CD4-positive, alpha-beta memory T cell (primary cell): ENCODE data around the gene DUOXA1. TPM values are rescaled to one million over a fixed set of nuclear protein-coding genes. Genes with fewer than 3 reads are reported as not detected.

Experiments used
- CTCF ChIA-PET: fragments of 350-600 bp; sonication (Branson Sonifier 250); formaldehyde crosslinking; loops from one replicate; lab custom pipeline; 2021; ENCODE audit warnings: inconsistent platforms; ENCODE audit not compliant: partially characterized antibody; lab: Charles Lee
- POLR2A ChIA-PET: fragments of 350-600 bp; sonication (Branson Sonifier 250); formaldehyde crosslinking; loops from one replicate; lab custom pipeline; 2021; ENCODE audit not compliant: partially characterized antibody; lab: Charles Lee
- DNase-seq, 5 donors: peaks; one replicate each; pipeline versions ENCODE4 v3.0.0 to v3.0.0-alpha.2; 2020 to 2022; ENCODE audit warnings: mixed read lengths in 1 of 5
- H3K27ac ChIP-seq: one replicate; pipeline ENCODE4 v1.7.0; 2013; ENCODE audit warnings: low read depth, low read length
- H3K27me3 ChIP-seq: 2 replicates; pipeline ENCODE4 v1.7.0; 2013; ENCODE audit warnings: mild to moderate bottlenecking, low read length, moderate library complexity; ENCODE audit not compliant: insufficient read depth
- H3K36me3 ChIP-seq: 2 replicates; pipeline ENCODE4 v1.7.0; 2013; ENCODE audit warnings: mild to moderate bottlenecking, low read length, moderate library complexity; ENCODE audit not compliant: insufficient read depth
- H3K4me1 ChIP-seq: 2 replicates; pipeline ENCODE4 v1.7.0; 2013; ENCODE audit warnings: mild to moderate bottlenecking, low read length, moderate library complexity; ENCODE audit not compliant: insufficient read depth
- H3K4me3 ChIP-seq, 2 donors: one replicate each; pipeline ENCODE4 v1.7.0; 2013; ENCODE audit warnings: low read length in 2 of 2, mild to moderate bottlenecking in 1 of 2
- H3K9me3 ChIP-seq, 2 donors: one replicate each; pipeline ENCODE4 v1.7.0; 2013; ENCODE audit warnings: low read length in 2 of 2, control low read depth in 1 of 2; ENCODE audit not compliant: control insufficient read depth in 1 of 2
- H3K27ac Mint-ChIP-seq, 7 donors: one replicate each; pipeline ENCODE4 v1.8.0; 2020 to 2021; ENCODE audit warnings: mixed read lengths in 7 of 7, mild to moderate bottlenecking in 6 of 7, inconsistent platforms in 3 of 7, moderate library complexity in 3 of 7
- H3K27me3 Mint-ChIP-seq, 2 donors: one replicate each; pipeline ENCODE4 v1.8.0; 2020 to 2021; ENCODE audit warnings: mixed read lengths in 2 of 2
- H3K36me3 Mint-ChIP-seq, 2 donors: one replicate each; pipeline ENCODE4 v1.8.0; 2020 to 2021; ENCODE audit warnings: mixed read lengths in 2 of 2, inconsistent platforms in 1 of 2, mild to moderate bottlenecking in 1 of 2
- H3K4me1 Mint-ChIP-seq, 4 donors: one replicate each; pipeline ENCODE4 v1.8.0; 2020 to 2021; ENCODE audit warnings: mixed read lengths in 4 of 4, mild to moderate bottlenecking in 1 of 4
- H3K4me3 Mint-ChIP-seq, 8 donors: one replicate each; pipeline ENCODE4 v1.8.0; 2020 to 2021; ENCODE audit warnings: mixed read lengths in 8 of 8, mild to moderate bottlenecking in 7 of 8, moderate library complexity in 6 of 8, inconsistent platforms in 3 of 8
- H3K9me3 Mint-ChIP-seq, 8 donors: one replicate each; pipeline ENCODE4 v1.8.0; 2020 to 2021; ENCODE audit warnings: mixed read lengths in 8 of 8, mild to moderate bottlenecking in 5 of 8, inconsistent platforms in 3 of 8, moderate library complexity in 1 of 8
- intact Hi-C: fragments of 100-400 bp; cut with micrococcal nuclease; formaldehyde crosslinking; loops from one replicate; pipeline ENCODE4 v1.15.1; 2023
- polyA plus RNA-seq, 2 donors: library from polyadenylated mRNA; unstranded; fragments of 300-500 nt; fragmentation: Illumina TruSeq; gene quantifications; one replicate each; pipeline ENCODE4 v1.2.3, GENCODE V29; 2021
- total RNA-seq, 2 experiments: library from RNA; stranded (reverse); gene quantifications; one replicate each; pipeline ENCODE4 v1.2.3, GENCODE V29; 2021

The DUOXA1 gene
- total and polyA plus RNA-seq, 4 experiments from 2014 or later = 0.23 to 0.97 TPM; not detected in 2

- Histone ChIP-seq H3K4me1 (peaks cover 11% of the 10 kb centered on the region), H3K9me3 (no peaks in the 10 kb centered on the region), H3K36me3 (no peaks in the 10 kb centered on the region), H3K27me3 (peaks cover 30% of the 10 kb centered on the region), H3K27ac (no peak overlapping the region), H3K4me3 (no peak overlapping the region)
- Mint-ChIP-seq H3K36me3 (no peaks in the 10 kb centered on the region), H3K4me1 (peaks cover 4 to 25% (median 14%) of the 10 kb centered on the region in 4 donors), H3K9me3 (peaks cover 0 to 2% (median 0%) of the 10 kb centered on the region in 8 donors), H3K27me3 (peaks cover 33 to 41% of the 10 kb centered on the region in 2 donors), H3K27ac (peak overlapping the region in 1 of 7 donors; percentile 71), H3K4me3 (peak overlapping the region in 1 of 8 donors; percentile 21)
- ChIA-PET CTCF (interaction anchor here (1.2 to 3.3 kb wide), 3 partner anchors 9 to 15 kb away, joined by 4 to 12 read pairs (median 9); no protein-coding TSS in a partner anchor), POLR2A (no interaction called here)
- no peak for DNase-seq
- intact Hi-C loops = no loop called here
Observed at GRCh38 chr15:45133561-45133920, 3.9 kb upstream of the DUOXA1 start.

GRCh38 chr15:45132844-45133560, 3.3 kb upstream of the DUOXA1 start:
- DNase-seq = no peak
- no peaks in the 10 kb centered on the region for H3K36me3 Mint-ChIP-seq

GRCh38 chr15:45131510-45131909, 1.8 kb upstream of the DUOXA1 start:
- intact Hi-C loops = no loop called here
- Mint-ChIP-seq H3K4me3 (no peak overlapping the region), H3K9me3 (peaks cover 0 to 4% (median 0%) of the 10 kb centered on the region in 8 donors), H3K36me3 (no peaks in the 10 kb centered on the region), H3K4me1 (peaks cover 4 to 22% (median 16%) of the 10 kb centered on the region in 4 donors), H3K27ac (no peak overlapping the region), H3K27me3 (peaks cover 41 to 47% of the 10 kb centered on the region in 2 donors)
- no peak overlapping the region for H3K4me3 ChIP-seq
- H3K36me3 ChIP-seq = no peaks in the 10 kb centered on the region
- peaks cover 11% of the 10 kb centered on the region for H3K4me1 ChIP-seq
- no peak overlapping the region for H3K27ac ChIP-seq
- H3K27me3 ChIP-seq = peaks cover 39% of the 10 kb centered on the region
- CTCF ChIA-PET = interaction anchor here (1.8 to 3.0 kb wide), 2 partner anchors 13 to 145 kb away, joined by 5 to 19 read pairs; no protein-coding TSS in a partner anchor
- H3K9me3 ChIP-seq = no peaks in the 10 kb centered on the region
- no peak for DNase-seq
- POLR2A ChIA-PET = interaction anchor here (0.9 kb wide), 1 partner anchor 18 kb away, joined by 3 read pairs; no protein-coding TSS in a partner anchor

More at GRCh38 chr15:45132844-45133560, 3.3 kb upstream of the DUOXA1 start:
- intact Hi-C loops = no loop called here
- Histone ChIP-seq H3K4me1 (peaks cover 11% of the 10 kb centered on the region), H3K4me3 (no peak overlapping the region), H3K27me3 (peaks cover 35% of the 10 kb centered on the region), H3K9me3 (no peaks in the 10 kb centered on the region), H3K27ac (no peak overlapping the region), H3K36me3 (no peaks in the 10 kb centered on the region)
- H3K9me3 Mint-ChIP-seq = peaks cover 0 to 4% (median 0%) of the 10 kb centered on the region in 8 donors
- no peak overlapping the region for H3K4me3 Mint-ChIP-seq
- ChIA-PET CTCF (interaction anchor here (0.8 to 3.3 kb wide), 4 partner anchors 8 to 15 kb away, joined by 3 to 12 read pairs (median 6); no protein-coding TSS in a partner anchor), POLR2A (no interaction called here)
- peak overlapping the region in 1 of 7 donors; percentile 71 for H3K27ac Mint-ChIP-seq
- H3K4me1 Mint-ChIP-seq = peaks cover 4 to 25% (median 16%) of the 10 kb centered on the region in 4 donors
- peaks cover 39 to 44% of the 10 kb centered on the region in 2 donors for H3K27me3 Mint-ChIP-seq

- Mint-ChIP-seq H3K4me3 (peak overlapping the region in 5 of 8 donors; percentile 5 to 54 (median 46)), H3K9me3 (peaks cover 0 to 4% (median 0%) of the 10 kb centered on the region in 8 donors), H3K27ac (no peak overlapping the region), H3K27me3 (peaks cover 45 to 52% of the 10 kb centered on the region in 2 donors), H3K36me3 (no peaks in the 10 kb centered on the region), H3K4me1 (peaks cover 0 to 16% (median 11%) of the 10 kb centered on the region in 4 donors)
- no peaks in the 10 kb centered on the region for H3K9me3 ChIP-seq
- H3K27me3 ChIP-seq = peaks cover 39% of the 10 kb centered on the region
- intact Hi-C loops = no loop called here
- POLR2A ChIA-PET = interaction anchor here (0.9 to 1.2 kb wide), 2 partner anchors 12 to 19 kb away, joined by 3 read pairs; no protein-coding TSS in a partner anchor
- no peaks in the 10 kb centered on the region for H3K36me3 ChIP-seq
- H3K4me3 ChIP-seq = no peak overlapping the region
- DNase-seq = no peak
- peaks cover 4% of the 10 kb centered on the region for H3K4me1 ChIP-seq
- H3K27ac ChIP-seq = no peak overlapping the region
- CTCF ChIA-PET = interaction anchor here (1.2 to 3.0 kb wide), 3 partner anchors 12 to 146 kb away, joined by 3 to 19 read pairs (median 5); partner anchors contain the start of gene DUOXA2
Observed at GRCh38 chr15:45130291-45131000, 767 bp upstream of the DUOXA1 start.

- ChIA-PET POLR2A (interaction anchor here (0.8 kb wide), 1 partner anchor 38 kb away, joined by 3 read pairs; no protein-coding TSS in a partner anchor), CTCF (interaction anchor here (1.6 to 3.0 kb wide), 2 partner anchors 11 to 39 kb away, joined by 4 to 19 read pairs; no protein-coding TSS in a partner anchor)
- H3K4me3 Mint-ChIP-seq = peak overlapping the region in 7 of 8 donors; percentile 9 to 65 (median 49)
Observed at GRCh38 chr15:45128971-45129639, 574 bp downstream of the DUOXA1 start.

GRCh38 chr15:45126535-45127158, 3.0 kb downstream of the DUOXA1 start:
- Mint-ChIP-seq H3K27me3 (peaks cover 34 to 51% of the 10 kb centered on the region in 2 donors), H3K9me3 (peaks cover 0 to 4% (median 0%) of the 10 kb centered on the region in 8 donors), H3K36me3 (no peaks in the 10 kb centered on the region), H3K27ac (no peak overlapping the region), H3K4me3 (no peak overlapping the region), H3K4me1 (peaks cover 0 to 8% (median 4%) of the 10 kb centered on the region in 4 donors)
- Histone ChIP-seq H3K27me3 (peaks cover 25% of the 10 kb centered on the region), H3K36me3 (no peaks in the 10 kb centered on the region), H3K9me3 (no peaks in the 10 kb centered on the region), H3K27ac (no peak overlapping the region), H3K4me1 (no peaks in the 10 kb centered on the region), H3K4me3 (no peak overlapping the region)
- POLR2A ChIA-PET = interaction anchor here (0.7 to 1.2 kb wide), 4 partner anchors 9 to 276 kb away, joined by 3 read pairs; a partner anchor contains a TSS
- intact Hi-C loops = loop anchor here (1.0 to 5.0 kb wide), 4 partner anchors 40 to 486 kb away; no protein-coding TSS in a partner anchor
- DNase-seq = peak in 4 of 5 donors; percentile 45 to 52 (median 48)
- CTCF ChIA-PET = interaction anchor here (0.6 to 2.1 kb wide), 27 partner anchors 9 to 910 kb away, joined by 3 to 21 read pairs (median 4); partner anchors contain the start of gene SHF

More at GRCh38 chr15:45128971-45129639, 574 bp downstream of the DUOXA1 start:
- no peaks in the 10 kb centered on the region for H3K36me3 Mint-ChIP-seq
- no peak for DNase-seq
- H3K4me1 Mint-ChIP-seq = peaks cover 0 to 8% (median 4%) of the 10 kb centered on the region in 4 donors
- Histone ChIP-seq H3K27me3 (peaks cover 32% of the 10 kb centered on the region), H3K27ac (no peak overlapping the region), H3K4me3 (no peak overlapping the region), H3K4me1 (no peaks in the 10 kb centered on the region), H3K36me3 (no peaks in the 10 kb centered on the region), H3K9me3 (no peaks in the 10 kb centered on the region)
- intact Hi-C loops = loop anchor here (5.0 kb wide), 1 partner anchor 483 kb away; no protein-coding TSS in a partner anchor
- no peak overlapping the region for H3K27ac Mint-ChIP-seq
- peaks cover 0 to 4% (median 0%) of the 10 kb centered on the region in 8 donors for H3K9me3 Mint-ChIP-seq
- H3K27me3 Mint-ChIP-seq = peaks cover 40 to 50% of the 10 kb centered on the region in 2 donors
